Lower lobe of right lung (tissue), 2 donors: ENCODE results near the gene BCAR3. TPM values are rescaled to one million over a fixed set of nuclear protein-coding genes. Genes with fewer than 3 reads are reported as not detected.

ENCODE experiments used
- ATAC-seq, 2 donors: fragments of 200-7000 bp; cut with Tn5 transposase; one replicate each; pipeline ENCODE4 v1.9.1; 2020 to 2022; ENCODE audit warnings: mild to moderate bottlenecking in 2 of 2, moderate library complexity in 2 of 2
- DNase-seq: peaks from one replicate; pipeline ENCODE4 v3.0.0-alpha.2; 2020
- H3K27ac ChIP-seq: fragments of 200-600 bp; one replicate; pipeline ENCODE4 v1.8.0; 2022
- H3K27me3 ChIP-seq: fragments of 200-600 bp; one replicate; pipeline ENCODE4 v1.8.0; 2022; ENCODE audit warnings: low read depth
- H3K36me3 ChIP-seq: fragments of 200-600 bp; one replicate; pipeline ENCODE4 v1.8.0; 2022; ENCODE audit warnings: mild to moderate bottlenecking
- H3K4me1 ChIP-seq: fragments of 200-600 bp; one replicate; pipeline ENCODE4 v1.8.0; 2022
- H3K4me3 ChIP-seq: fragments of 200-600 bp; one replicate; pipeline ENCODE4 v1.8.0; 2022; ENCODE audit warnings: mild to moderate bottlenecking
- H3K9me3 ChIP-seq: fragments of 200-600 bp; one replicate; pipeline ENCODE4 v1.8.0; 2022
- intact Hi-C: fragments of 100-400 bp; cut with DNase I; formaldehyde crosslinking; loops from one replicate; pipeline ENCODE4 v1.11.0; 2022
- total RNA-seq: library from RNA; stranded (reverse); fragmentation: NEBNext Ultra II Directional; extraction: Animal tissue kit (Norgen Biotek cat#: 25700); gene quantifications from one replicate; pipeline ENCODE4 v1.2.1, GENCODE V29; 2021
- TF ChIP-seq, protein P1 (sequence below): fragments of 200-600 bp; IDR thresholded peaks from one replicate; pipeline ENCODE4 v1.8.0; 2022; ENCODE audit warnings: antibody characterized with exemption, mild to moderate bottlenecking
- donor health status: DM: no; HTN: yes; CAD: no; lungs with severe emphysema.

BCAR3 gene
- total RNA-seq, 1 donor from 2014 or later, result 24.9 TPM

DNA sequence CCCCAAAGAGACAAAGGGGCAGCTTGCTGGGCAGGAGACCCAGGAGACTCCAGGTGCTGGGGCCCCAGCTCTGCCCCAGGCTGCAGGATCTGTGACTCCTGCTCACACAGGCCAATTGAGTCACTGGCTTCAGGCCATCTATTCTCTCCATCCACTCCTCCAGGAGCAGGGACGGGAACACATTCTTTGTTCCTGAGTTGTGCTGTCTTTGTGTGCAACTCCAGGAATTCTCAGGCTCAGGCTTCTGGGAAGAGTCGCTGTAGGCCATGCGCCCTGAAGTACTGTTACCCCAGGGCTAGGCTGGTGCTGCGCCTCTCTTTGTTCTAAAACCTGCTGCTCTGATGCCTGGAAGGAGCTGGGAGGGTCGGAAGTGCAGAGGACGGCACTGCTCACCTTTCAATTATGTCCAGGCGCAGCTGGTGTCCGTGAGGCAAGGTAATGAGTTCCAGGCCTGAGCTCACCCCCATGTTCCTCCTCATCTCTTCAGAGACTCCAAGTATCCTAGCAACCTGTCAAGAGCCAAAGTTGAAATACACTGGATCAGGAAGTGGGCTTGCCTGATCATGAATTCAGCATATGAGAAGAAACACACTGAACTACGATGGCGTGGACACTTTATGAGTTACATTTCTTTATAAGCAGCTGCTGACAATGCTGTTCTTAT is 105.9 kb downstream of the BCAR3 start:
- H3K27ac ChIP-seq, result no peak overlapping the region
- DNase-seq, result no peak
- no peaks in the 10 kb centered on the region for H3K27me3 ChIP-seq
- ATAC-seq, result no peak
- intact Hi-C loops, result no loop called here
- no peaks in the 10 kb centered on the region for H3K9me3 ChIP-seq
- H3K4me1 ChIP-seq, result peaks cover 15% of the 10 kb centered on the region
- H3K4me3 ChIP-seq, result no peak overlapping the region
- TF ChIP-seq, protein P1, sequence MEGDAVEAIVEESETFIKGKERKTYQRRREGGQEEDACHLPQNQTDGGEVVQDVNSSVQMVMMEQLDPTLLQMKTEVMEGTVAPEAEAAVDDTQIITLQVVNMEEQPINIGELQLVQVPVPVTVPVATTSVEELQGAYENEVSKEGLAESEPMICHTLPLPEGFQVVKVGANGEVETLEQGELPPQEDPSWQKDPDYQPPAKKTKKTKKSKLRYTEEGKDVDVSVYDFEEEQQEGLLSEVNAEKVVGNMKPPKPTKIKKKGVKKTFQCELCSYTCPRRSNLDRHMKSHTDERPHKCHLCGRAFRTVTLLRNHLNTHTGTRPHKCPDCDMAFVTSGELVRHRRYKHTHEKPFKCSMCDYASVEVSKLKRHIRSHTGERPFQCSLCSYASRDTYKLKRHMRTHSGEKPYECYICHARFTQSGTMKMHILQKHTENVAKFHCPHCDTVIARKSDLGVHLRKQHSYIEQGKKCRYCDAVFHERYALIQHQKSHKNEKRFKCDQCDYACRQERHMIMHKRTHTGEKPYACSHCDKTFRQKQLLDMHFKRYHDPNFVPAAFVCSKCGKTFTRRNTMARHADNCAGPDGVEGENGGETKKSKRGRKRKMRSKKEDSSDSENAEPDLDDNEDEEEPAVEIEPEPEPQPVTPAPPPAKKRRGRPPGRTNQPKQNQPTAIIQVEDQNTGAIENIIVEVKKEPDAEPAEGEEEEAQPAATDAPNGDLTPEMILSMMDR, result no peak
- peaks cover 77% of the 10 kb centered on the region for H3K36me3 ChIP-seq

DNA sequence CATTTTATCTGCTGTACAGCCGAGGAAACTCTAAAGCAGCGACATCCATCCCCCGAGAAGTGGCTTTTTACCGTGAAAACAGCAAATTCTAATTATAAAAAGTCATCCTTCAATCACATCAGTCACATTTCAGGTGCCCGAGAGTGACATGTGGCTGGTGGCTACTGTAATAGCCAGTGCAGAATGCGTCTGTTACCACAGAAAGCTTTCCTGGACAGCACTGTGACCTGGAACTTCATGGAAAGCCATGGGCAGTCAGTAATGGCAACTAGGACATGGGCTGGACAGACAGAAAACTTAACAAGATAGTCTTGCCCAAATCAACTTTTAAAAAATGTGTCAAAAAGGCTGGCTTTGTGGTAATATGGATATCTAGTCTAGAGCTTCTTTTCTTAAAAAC is 106.6 kb downstream of the BCAR3 start:
- DNase-seq (no peak), ATAC-seq (no peak)
- H3K36me3 ChIP-seq, result peaks cover 77% of the 10 kb centered on the region
- H3K27me3 ChIP-seq, result no peaks in the 10 kb centered on the region
- H3K4me1 ChIP-seq, result peaks cover 8% of the 10 kb centered on the region
- no peak overlapping the region for H3K27ac ChIP-seq
- TF ChIP-seq, protein P1, result no peak
- H3K9me3 ChIP-seq, result no peaks in the 10 kb centered on the region
- intact Hi-C loops, result no loop called here
- H3K4me3 ChIP-seq, result no peak overlapping the region

DNA sequence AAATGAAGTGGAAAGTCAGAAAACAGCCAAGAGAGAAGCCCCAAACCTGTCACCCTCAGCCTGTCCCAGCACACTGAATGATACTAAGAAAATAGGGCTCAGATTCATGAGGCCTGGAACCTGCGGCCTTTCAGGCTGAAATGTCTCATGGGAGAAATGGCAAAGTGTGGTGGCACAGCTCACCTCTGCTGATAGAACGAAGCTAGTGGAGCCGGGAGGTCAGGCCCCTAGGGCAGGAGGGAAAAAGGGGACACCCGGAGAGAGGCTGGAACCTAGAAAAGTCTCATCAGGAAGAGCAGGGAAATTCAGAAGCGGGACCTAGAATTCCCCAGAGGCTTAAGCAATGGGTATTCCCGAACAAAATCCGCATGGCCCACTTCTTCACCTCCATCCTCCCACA is 107.1 kb downstream of the BCAR3 start:
- intact Hi-C loops, result no loop called here
- H3K36me3 ChIP-seq, result peaks cover 78% of the 10 kb centered on the region
- TF ChIP-seq, protein P1, result no peak
- H3K4me3 ChIP-seq, result no peak overlapping the region
- ATAC-seq (no peak), DNase-seq (no peak)
- H3K9me3 ChIP-seq, result no peaks in the 10 kb centered on the region
- no peak overlapping the region for H3K27ac ChIP-seq
- peaks cover 3% of the 10 kb centered on the region for H3K4me1 ChIP-seq
- H3K27me3 ChIP-seq, result no peaks in the 10 kb centered on the region

DNA sequence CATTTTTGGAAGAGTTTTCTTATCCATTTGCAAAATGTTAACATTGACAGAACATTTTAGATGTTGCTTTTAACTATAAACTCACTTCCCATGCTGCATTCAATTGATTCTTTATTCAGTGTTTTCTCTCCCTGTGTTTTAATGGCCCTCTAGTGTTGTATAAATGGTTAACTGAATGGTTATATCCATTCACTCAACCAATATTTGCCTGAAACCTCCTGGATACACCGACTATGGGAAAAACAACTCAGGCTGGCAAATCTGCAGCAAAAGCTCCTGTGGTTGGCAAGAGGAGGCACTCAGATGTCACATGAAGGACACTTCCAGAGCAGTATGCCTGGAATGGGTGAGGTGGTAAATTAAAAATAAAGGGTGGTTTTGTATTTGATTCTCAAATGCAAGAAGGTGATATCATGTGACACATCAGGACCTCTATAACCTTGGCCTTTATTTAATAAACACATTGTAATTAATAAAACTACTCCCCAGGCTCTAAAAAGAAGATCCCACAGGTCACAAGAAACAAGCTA is 107.6 kb downstream of the BCAR3 start:
- DNase-seq, result no peak
- no peaks in the 10 kb centered on the region for H3K9me3 ChIP-seq
- no peak for ATAC-seq
- H3K36me3 ChIP-seq, result peaks cover 78% of the 10 kb centered on the region
- no peak overlapping the region for H3K27ac ChIP-seq
- no peaks in the 10 kb centered on the region for H3K27me3 ChIP-seq
- TF ChIP-seq, protein P1, result no peak
- H3K4me1 ChIP-seq, result no peaks in the 10 kb centered on the region
- no peak overlapping the region for H3K4me3 ChIP-seq
- intact Hi-C loops, result no loop called here

DNA sequence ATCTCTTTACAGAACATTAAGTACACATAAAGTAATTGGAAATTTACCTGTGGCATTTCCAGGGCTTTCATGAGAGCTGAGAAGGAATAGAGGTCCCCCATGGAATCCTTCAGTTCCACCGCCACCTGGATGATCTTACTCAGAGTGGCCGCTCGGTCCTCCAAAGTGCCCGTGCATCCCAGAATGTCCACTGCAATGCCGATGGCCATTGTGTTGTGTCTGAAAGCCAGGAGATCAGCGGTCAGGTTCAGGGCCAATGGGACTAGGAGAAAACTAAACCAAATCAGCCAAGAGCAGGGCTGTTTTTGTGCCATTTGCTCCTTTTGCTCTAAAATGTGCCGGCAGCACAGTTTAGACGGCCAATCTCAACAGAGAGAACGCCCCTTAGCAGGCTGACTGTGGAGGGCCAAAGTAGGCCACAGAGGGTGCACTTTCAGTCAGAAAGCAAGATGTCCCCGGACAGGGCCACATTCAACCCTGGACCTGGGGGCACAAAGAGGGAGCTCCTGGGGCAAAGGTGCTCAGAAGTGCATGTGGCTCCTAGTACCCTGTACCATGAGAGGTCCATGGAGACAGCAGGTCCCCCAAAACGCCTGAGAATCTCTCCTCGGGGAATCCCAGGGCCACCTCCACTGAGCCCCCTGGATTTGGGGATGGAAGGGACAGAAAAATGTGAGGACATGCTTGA is 109.9 kb downstream of the BCAR3 start:
- peaks cover 86% of the 10 kb centered on the region for H3K36me3 ChIP-seq
- H3K4me1 ChIP-seq, result no peaks in the 10 kb centered on the region
- DNase-seq (no peak), ATAC-seq (no peak)
- no peaks in the 10 kb centered on the region for H3K27me3 ChIP-seq
- TF ChIP-seq, protein P1, result no peak
- no peaks in the 10 kb centered on the region for H3K9me3 ChIP-seq
- no peak overlapping the region for H3K4me3 ChIP-seq
- H3K27ac ChIP-seq, result no peak overlapping the region
- intact Hi-C loops, result no loop called here
